Activated CD4-positive, alpha-beta T cell treated with anti-CD3 and anti-CD28 coated beads for 48 hours (primary cell): Measurements from ENCODE around the gene ARHGAP45.
A peak's percentile ranks its signal among the peaks of the same experiment; 100 is the strongest.

ENCODE experiments used
- DNase-seq: peaks from one replicate; pipeline ENCODE4 v3.0.0-alpha.2; 2020

Gene ARHGAP45

GRCh38 chr19:1073063-1073955 is 6.3 kb downstream of the ARHGAP45 start:
- no peak for DNase-seq

DNA sequence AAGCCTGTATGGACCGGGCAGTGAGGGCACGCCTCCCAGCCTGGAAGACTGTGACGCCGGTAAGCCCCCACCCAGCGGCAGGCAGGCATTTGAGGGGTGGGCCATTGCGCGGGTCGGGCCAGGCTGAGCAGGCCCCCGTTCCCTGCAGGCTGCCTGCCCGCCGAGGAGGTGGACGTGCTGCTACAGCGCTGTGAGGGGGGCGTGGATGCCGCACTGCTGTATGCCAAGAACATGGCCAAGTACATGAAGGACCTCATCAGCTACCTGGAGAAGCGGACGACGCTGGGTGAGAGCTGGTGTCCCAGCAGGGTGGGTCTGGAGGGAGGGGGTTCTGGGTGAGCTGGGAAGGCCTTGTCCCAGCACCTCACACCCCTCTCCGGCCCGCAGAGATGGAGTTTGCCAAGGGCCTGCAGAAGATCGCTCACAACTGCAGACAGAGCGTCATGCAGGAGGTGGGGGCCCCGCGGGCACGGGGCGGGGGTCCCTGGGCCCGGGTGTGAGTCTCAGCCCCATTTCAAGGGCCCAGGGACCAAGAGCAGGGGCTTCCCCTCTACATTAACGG is 7.1 kb downstream of the ARHGAP45 start:
- no peak for DNase-seq

DNA sequence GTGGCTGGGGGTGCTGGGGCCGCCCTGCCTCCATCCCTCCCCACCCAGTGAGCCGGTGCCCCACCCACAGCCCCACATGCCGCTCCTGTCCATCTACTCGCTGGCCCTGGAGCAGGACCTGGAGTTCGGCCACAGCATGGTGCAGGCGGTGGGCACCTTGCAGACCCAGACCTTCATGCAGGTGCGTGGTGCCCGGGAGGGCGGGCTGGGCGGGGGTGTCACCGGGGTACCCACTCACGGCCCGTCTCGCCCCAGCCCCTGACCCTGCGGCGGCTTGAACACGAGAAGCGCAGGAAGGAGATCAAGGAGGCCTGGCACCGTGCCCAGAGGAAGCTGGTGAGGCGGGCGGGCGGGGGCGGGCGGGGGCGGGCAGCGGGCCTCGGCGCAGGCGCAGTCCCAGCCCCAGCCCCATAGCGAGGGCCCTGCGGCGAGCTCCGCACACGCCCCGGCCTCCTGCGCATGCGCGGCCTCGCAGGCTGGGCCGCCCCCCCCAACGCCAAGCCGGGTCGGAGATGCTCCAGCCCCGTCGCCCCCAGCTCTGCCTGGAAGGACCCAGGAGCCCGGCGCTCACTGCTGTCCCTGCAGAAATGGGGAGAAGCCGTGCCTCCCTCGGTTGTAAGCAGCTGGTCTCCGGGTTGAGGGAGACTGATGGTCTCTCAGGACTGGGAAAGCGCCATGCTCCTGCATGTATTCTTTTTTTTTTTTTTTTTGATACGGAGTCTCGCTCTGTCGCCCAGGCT is 7.7 kb downstream of the ARHGAP45 start:
- peak; percentile 84 for DNase-seq

DNA sequence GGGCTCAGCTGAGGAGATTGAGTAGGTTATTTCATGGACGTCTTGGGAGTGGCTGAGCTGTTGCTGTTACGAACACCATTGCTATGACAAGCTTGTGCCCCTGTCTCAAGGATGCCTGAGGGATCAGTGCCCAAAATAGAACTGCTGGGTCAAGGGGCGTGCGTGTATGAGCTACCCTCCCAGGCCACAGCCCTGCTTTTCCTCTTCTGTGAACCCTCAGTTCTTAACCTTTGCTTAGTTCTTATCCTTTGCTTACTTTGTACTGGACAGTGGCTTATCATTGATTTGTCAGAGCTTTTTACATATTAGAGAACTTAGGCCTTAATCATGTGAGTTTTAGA is 9.0 kb downstream of the ARHGAP45 start:
- no peak for DNase-seq

GRCh38 chr19:1076951-1077350 is 10.0 kb downstream of the ARHGAP45 start:
- DNase-seq: peak; percentile 94

DNA sequence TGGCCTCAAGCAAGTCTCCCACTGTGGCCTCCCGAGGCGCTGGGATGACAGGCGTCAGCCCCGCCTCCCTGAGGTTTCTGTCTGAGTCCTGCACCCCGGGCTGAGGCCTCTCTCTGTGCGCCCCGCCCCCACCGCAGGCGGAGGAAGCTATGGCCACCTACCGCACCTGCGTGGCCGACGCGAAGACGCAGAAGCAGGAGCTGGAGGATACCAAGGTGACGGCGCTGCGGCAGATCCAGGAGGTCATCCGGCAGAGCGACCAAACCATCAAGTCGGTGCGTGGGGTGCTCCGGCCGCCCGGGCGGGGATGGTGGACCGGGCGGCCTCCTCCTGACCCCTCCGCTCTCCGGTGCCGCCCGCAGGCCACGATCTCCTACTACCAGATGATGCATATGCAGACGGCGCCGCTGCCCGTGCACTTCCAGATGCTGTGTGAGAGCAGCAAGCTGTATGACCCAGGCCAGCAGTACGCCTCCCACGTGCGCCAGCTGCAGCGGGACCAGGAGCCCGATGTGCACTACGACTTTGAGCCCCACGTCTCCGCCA is 12.7 kb downstream of the ARHGAP45 start:
- DNase-seq: peak; percentile 90

- no peak for DNase-seq
These were observed 13.6 kb downstream of the ARHGAP45 start for GRCh38 chr19:1080360-1081161.

GRCh38 chr19:1081301-1082164 is 14.6 kb downstream of the ARHGAP45 start:
- DNase-seq: no peak

- DNase-seq: peak; percentile 93
These were observed 15.4 kb downstream of the ARHGAP45 start for GRCh38 chr19:1082165-1082927.

- no peak for DNase-seq
These were observed 16.2 kb downstream of the ARHGAP45 start for GRCh38 chr19:1082928-1083816.

DNA sequence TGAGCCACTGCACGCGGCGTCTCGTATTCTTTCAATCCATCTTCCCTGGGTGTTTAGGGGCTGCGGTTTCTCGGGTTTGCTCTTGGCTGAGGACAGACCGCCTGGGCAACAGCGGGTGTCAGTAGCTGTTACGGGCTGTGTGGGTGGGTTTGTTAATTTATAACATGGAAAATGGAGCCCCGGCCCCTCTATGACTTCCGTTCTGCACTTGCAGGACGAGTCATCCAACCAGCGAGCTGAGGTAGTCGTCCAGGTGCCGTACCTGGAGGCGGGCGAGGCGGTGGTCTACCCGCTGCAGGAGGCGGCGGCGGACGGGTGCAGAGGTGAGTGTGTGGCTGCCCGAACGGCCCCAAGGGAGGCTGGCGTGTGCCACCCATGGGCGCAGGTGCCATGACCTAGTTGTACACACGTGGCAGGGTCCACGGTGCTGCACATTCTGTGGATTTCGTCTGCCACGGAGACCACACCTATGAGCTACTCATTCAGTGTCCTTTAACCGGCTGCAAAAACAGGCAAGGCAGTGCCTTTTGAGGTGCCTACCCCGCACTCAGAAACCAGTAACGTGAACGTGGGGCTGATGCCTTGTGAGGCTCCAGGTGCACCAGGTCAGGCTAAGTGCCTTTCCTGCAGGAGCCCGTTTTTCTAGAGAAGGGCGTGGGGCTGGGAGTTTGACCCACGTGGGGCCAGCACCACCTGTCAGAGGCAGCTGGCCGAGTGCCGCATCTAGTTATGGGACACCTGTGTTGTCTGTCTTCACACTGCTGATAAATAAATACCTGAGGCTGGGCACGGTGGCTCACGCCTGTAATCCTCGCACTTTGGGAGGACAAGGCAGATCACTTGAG is 17.3 kb downstream of the ARHGAP45 start:
- no peak for DNase-seq

DNA sequence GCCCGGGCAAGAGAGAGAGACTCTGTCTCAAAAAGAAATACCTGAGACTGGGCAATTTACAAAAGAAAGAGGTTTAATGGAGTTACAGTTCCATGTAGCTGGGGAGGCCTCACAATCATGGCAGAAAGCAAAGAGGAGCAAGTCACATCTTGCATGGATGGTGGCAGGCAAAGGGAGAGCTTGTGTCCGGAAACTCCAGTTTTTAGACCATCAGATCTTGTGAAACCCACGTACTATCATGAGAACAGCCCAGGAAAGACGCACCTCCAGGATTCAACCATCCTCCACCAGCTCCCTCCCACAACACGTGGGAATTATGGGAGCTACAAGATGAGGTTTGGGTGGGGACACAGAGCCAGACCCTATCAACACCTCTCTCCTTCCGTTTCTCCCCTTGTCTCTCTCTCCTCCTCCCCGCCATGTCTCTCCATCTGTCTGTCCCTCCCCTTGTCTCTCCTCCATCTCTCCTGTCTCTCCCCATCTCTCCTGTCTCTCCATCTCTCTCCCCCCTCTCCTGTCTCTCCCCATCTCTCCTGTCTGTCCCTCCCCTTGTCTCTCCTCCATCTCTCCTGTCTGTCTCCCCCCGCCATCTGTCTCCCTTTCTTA is 18.2 kb downstream of the ARHGAP45 start:
- DNase-seq: no peak

GRCh38 chr19:1085676-1086442 is 18.9 kb downstream of the ARHGAP45 start:
- no peak for DNase-seq

DNA sequence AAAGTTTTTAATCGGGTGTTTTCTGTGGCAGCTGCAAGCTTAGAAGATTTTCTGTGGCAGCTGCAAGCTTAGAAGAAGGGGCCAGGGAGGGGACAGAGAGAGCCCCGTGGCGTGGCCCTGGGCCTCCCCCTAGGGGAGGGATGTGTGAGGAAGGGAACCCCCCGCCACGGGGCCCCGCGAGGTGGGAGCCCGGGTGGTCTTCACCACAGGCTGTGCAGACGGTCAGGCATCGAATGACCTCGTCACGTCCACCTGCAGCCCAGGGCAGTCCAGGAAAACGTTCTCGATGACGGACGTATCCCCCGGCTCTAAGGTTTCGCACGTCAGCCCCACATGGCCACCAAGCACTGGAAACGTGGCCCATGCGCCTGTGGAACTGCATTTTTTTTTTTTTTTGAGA is 19.6 kb downstream of the ARHGAP45 start:
- no peak for DNase-seq

DNA sequence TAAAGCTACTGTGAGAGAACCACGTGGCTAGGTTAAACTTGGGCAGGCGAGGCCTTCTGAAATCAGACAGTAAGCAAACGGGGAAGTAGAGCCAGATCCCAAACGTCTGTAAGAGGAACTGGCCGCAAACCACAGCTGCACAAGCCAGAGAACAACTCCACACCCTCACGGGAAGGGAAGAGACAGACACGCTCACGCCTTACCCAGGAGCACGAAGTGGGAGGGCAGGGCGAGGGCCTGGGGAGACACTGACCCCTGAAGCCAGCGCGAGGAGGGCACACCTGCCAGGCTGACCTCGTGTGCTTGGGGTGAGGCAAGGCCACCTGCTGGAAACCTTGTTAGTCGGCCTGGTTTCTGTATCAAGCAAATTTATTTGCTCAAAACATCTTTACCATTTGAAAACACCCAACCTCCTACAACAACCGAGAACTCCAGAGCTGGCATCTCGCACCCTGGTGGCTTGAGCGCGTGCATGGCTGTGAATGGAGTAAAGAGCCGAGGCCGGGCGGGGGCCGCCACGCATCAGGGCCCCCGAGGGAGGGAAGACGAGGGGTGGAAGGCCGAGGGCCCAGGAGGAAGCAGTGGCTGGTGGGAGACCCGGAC is 20.9 kb downstream of the ARHGAP45 start:
- no peak for DNase-seq

DNA sequence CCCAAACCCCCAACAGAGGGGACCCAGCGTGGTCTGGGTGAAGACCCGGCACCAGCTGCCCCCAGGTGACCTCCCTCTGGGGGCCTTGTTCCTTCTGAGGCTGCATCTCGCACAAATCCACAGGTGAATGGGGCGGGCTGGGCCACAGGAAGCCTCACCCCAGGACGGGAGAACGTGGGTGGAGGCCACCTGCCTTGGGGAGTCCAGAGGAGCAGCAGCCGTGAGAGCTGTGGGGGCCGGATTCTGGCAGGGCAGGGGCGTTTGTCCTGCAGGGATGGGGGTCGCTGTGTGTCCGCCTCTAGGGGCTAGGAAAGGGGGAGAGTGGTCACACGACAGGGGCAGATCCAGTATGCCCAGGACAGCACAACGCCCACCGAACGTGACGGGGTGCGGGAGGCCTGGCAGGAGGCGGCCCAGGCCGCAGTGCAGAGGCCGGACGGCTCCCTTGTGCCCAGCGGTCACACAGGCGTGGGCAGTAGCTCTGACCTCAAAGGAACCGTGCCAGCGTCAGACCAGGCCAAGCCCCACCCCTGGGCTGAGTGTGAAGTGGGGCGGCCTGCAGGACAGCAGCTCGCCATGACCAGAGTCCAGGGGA is 21.5 kb downstream of the ARHGAP45 start:
- DNase-seq: no peak
